HepG2 (cell line): ENCODE results near the gene MOV10L1. TPM values are rescaled to one million over a fixed set of nuclear protein-coding genes. Genes with fewer than 3 reads are reported as not detected.

Source experiments
- ATAC-seq: fragments of 200-7000 bp; cut with Tn5 transposase; 3 replicates; pipeline ENCODE4 v1.9.1; 2020; ENCODE audit warnings: mild to moderate bottlenecking, moderate library complexity
- BruUV-seq: library from RNA; stranded (reverse); fragments of 400-500 nt; replicated peaks from 2 replicates; lab custom pipeline; 2021; lab: Mats Ljungman, UMichigan
- CTCF ChIA-PET: fragments of 300-600 bp; formaldehyde crosslinking; extraction: SDS; loops from one replicate; lab custom pipeline; 2021; ENCODE audit warnings: low total read pairs, inconsistent platforms, low intra/inter-chr PET ratio; lab: Yijun Ruan, JAX
- POLR2A ChIA-PET: fragments of 350-600 bp; sonication (Branson Sonifier 250); formaldehyde crosslinking; loops from one replicate; lab custom pipeline; 2020; ENCODE audit warnings: antibody characterized with exemption, inconsistent platforms; lab: Yijun Ruan, JAX
- DNase-seq: peaks from one replicate; pipeline ENCODE4 v3.0.0-alpha.2; 2015; ENCODE audit warnings: low spot score
- FAIRE-seq: peaks from 3 replicates; lab custom pipeline; 2011; peaks lifted over from hg19 to GRCh38; lab: Jason Lieb, UNC
- H2AFZ ChIP-seq: one replicate; pipeline ENCODE4 v1.6.1; 2011; ENCODE audit warnings: low read length, inconsistent platforms
- H3K27ac ChIP-seq: fragments of 300-600 bp; 3 replicates; pipeline ENCODE4 v1.8.0; 2011; ENCODE audit warnings: mixed run types, mild to moderate bottlenecking, mixed read lengths, low read length, inconsistent platforms; ENCODE audit not compliant: insufficient read depth; ENCODE audit errors: extremely low read length
- H3K27me3 ChIP-seq, 2 experiments: fragments of 200-600 bp in 1 of 2; 2 replicates in 1 of 2; 3 replicates in 1 of 2; pipeline versions ENCODE4 v1.6.0 to v1.8.0; 2011; ENCODE audit warnings: low read length in 2 of 2, mild to moderate bottlenecking in 2 of 2, moderate library complexity in 2 of 2, inconsistent platforms in 1 of 2; ENCODE audit not compliant: insufficient read depth in 2 of 2, control insufficient read depth in 1 of 2
- H3K36me3 ChIP-seq, 2 experiments: fragments of 200-600 bp in 1 of 2; replicated peaks in 1 of 2; 2 replicates in 1 of 2; 3 replicates in 1 of 2; pipeline versions ENCODE4 v1.5.1 to v1.8.0; 2011; ENCODE audit warnings: low read length in 2 of 2, inconsistent platforms in 1 of 2; ENCODE audit not compliant: insufficient read depth in 2 of 2, control insufficient read depth in 1 of 2
- H3K4me1 ChIP-seq: 2 replicates; pipeline ENCODE4 v1.5.1; 2012; ENCODE audit warnings: low read length, inconsistent platforms; ENCODE audit not compliant: insufficient read depth
- H3K4me2 ChIP-seq: 2 replicates; pipeline ENCODE4 v1.6.0; 2011; ENCODE audit warnings: low read depth, low read length, inconsistent platforms
- H3K4me3 ChIP-seq, 3 experiments: fragments of 200-600 bp in 1 of 3; sonication (generic), shearing (Covaris generic) in 1 of 3; replicated peaks in 1 of 3; 2 replicates each; pipeline ENCODE4 v1.5.1; 2011 to 2016; ENCODE audit warnings: low read length in 3 of 3, inconsistent platforms in 2 of 3, low read depth in 2 of 3, mild to moderate bottlenecking in 2 of 3, control low read depth in 1 of 3, mixed read lengths in 1 of 3; ENCODE audit not compliant: insufficient read depth in 1 of 3
- H3K79me2 ChIP-seq: one replicate; pipeline ENCODE4 v1.6.1; 2011; ENCODE audit warnings: low read length, inconsistent platforms; ENCODE audit not compliant: insufficient read depth
- H3K9ac ChIP-seq: 2 replicates; pipeline ENCODE4 v1.6.0; 2011; ENCODE audit warnings: mild to moderate bottlenecking, low read depth, low read length, inconsistent platforms; ENCODE audit not compliant: insufficient read depth
- H3K9me3 ChIP-seq: 2 replicates; pipeline ENCODE4 v1.5.1; 2012; ENCODE audit warnings: mild to moderate bottlenecking, low read length
- H4K20me1 ChIP-seq: 2 replicates; pipeline ENCODE4 v1.6.0; 2011; ENCODE audit warnings: inconsistent platforms, mild to moderate bottlenecking, low read length, moderate library complexity; ENCODE audit not compliant: insufficient read depth
- BRCA1 ChIP-seq: sonication (generic); formaldehyde crosslinking; IDR thresholded peaks from 2 replicates; pipeline ENCODE4 v1.4.0; 2020; ENCODE audit warnings: missing genetic modification reagents
- CHD2 ChIP-seq: IDR thresholded peaks from 2 replicates; pipeline ENCODE4 v1.6.1; 2011; ENCODE audit warnings: low read depth, low read length, improper control_type of control experiment
- HNF1B ChIP-seq: sonication (generic); formaldehyde crosslinking; IDR thresholded peaks from 2 replicates; pipeline ENCODE4 v1.5.1; 2020; ENCODE audit warnings: mild to moderate bottlenecking, moderate library complexity, missing genetic modification reagents
- ISX ChIP-seq: sonication (generic); formaldehyde crosslinking; conservative IDR thresholded peaks from 2 replicates; pipeline ENCODE4 v1.5.0; 2020; ENCODE audit warnings: missing genetic modification reagents
- MEIS1 ChIP-seq: sonication (generic); formaldehyde crosslinking; IDR thresholded peaks from 2 replicates; pipeline ENCODE4 v1.9.0; 2021; ENCODE audit warnings: mild to moderate bottlenecking, missing genetic modification reagents, moderate library complexity, borderline replicate concordance
- MLX ChIP-seq: IDR thresholded peaks from 2 replicates; pipeline ENCODE4 v1.6.1; 2016
- MNT ChIP-seq: fragments of 450-650 bp; IDR thresholded peaks from 2 replicates; pipeline ENCODE4 v1.6.1; 2016
- RFX3 ChIP-seq: IDR thresholded peaks from 2 replicates; pipeline ENCODE4 v1.6.1; 2016; ENCODE audit warnings: missing biosample characterization, missing genetic modification reagents
- TARDBP ChIP-seq: sonication (generic); formaldehyde crosslinking; IDR thresholded peaks from 2 replicates; pipeline ENCODE4 v1.8.0; 2022; ENCODE audit warnings: mild to moderate bottlenecking, missing genetic modification reagents
- ZNF253 ChIP-seq: sonication (generic); formaldehyde crosslinking; IDR thresholded peaks from 2 replicates; pipeline ENCODE4 v1.8.0; 2022; ENCODE audit warnings: mild to moderate bottlenecking, missing genetic modification reagents, borderline replicate concordance
- ZNF430 ChIP-seq: sonication (generic); formaldehyde crosslinking; IDR thresholded peaks from 2 replicates; pipeline ENCODE4 v1.9.0; 2021; ENCODE audit warnings: mild to moderate bottlenecking, missing genetic modification reagents
- ZNF639 ChIP-seq: conservative IDR thresholded peaks from 2 replicates; pipeline ENCODE4 v1.6.1; 2018; ENCODE audit warnings: missing genetic modification reagents
- ZNF691 ChIP-seq: sonication (generic); formaldehyde crosslinking; IDR thresholded peaks from 2 replicates; pipeline ENCODE4 v1.4.0; 2020; ENCODE audit warnings: missing genetic modification reagents, low read depth, mild to moderate bottlenecking, borderline replicate concordance
- WGBS: methylation state at CpG from one replicate; pipeline ENCODE4 v1.1.6; 2017; ENCODE audit warnings: low lambda C conversion rate; 5-methylcytosine and 5-hydroxymethylcytosine counted together
- in situ Hi-C: cut with HindIII; loops from 2 replicates; pipeline ENCODE4 v1.10.0; 2017; ENCODE audit warnings: low pct_unique_long_range_greater_than_20kb; ENCODE audit not compliant: extremely low pct_ligation_motif_present
- intact Hi-C: fragments of 100-400 bp; cut with micrococcal nuclease; formaldehyde crosslinking; loops from one replicate; pipeline ENCODE4 v1.10.0; 2022; ENCODE audit not compliant: unreplicated experiment
- polyA plus RNA-seq, 8 experiments: library from polyadenylated mRNA; depleted of rRNA in 3 of 8; stranded (reverse) in 7 of 8; unstranded in 1 of 8; fragments of >200 nt; fragmentation: Illumina TruSeq in 4 of 8; extraction: Trizol in 4 of 8; gene quantifications; 2 replicates each; pipeline versions ENCODE4 v1.2.1 to v1.2.3, GENCODE V29; 2011 to 2016; ENCODE audit warnings: low read depth in 4 of 8, missing spikeins in 1 of 8, mixed read lengths in 1 of 8; ENCODE audit not compliant: insufficient read depth in 1 of 8
- total RNA-seq, 5 experiments: library from RNA; depleted of rRNA; stranded (reverse); fragments of >200 nt; fragmentation: Illumina TruSeq; extraction: Trizol; gene quantifications; 2 replicates each; pipeline ENCODE4 v1.2.3, GENCODE V29; 2016; ENCODE audit warnings: low read depth in 1 of 5

Gene MOV10L1
- total and polyA plus RNA-seq, 2 of the 13 experiments (the other 11 are each of a cell fraction or from before 2014, with no cell fraction given) = 0.11 to 0.12 TPM

- Histone ChIP-seq H3K27me3 (peaks cover 2 to 26% of the 10 kb centered on the region in 2 experiments; a peak in 3 of 5 replicates), H3K27ac (no peak overlapping the region), H3K4me1 (peaks cover 7% of the 10 kb centered on the region; the same call in 1 of the 2 replicates), H3K4me3 (no peak overlapping the region), H3K36me3 (no peaks in the 10 kb centered on the region), H3K9ac (no peak overlapping the region), H4K20me1 (no peaks in the 10 kb centered on the region), H3K4me2 (no peak overlapping the region), H2AFZ (no peak overlapping the region), H3K79me2 (no peaks in the 10 kb centered on the region), H3K9me3 (no peaks in the 10 kb centered on the region)
- intact Hi-C loops (no loop called here), in situ Hi-C loops (no loop called here)
- 41% methylated on average over 18 of the region's 18 CpGs for WGBS
- no TSS peak for BruUV-seq
- TF ChIP-seq MNT = peak; percentile 43; the same call in 1 of the 2 replicates
- no peak for TF ChIP-seq ZNF430
- ATAC-seq (no peak), FAIRE-seq (no peak), DNase-seq (no peak)
- ChIA-PET CTCF (no interaction called here), POLR2A (no interaction called here)
These were observed 37.9 kb upstream of the MOV10L1 start for GRCh38 chr22:50051930-50052329.

GRCh38 chr22:50053861-50054260 is 35.9 kb upstream of the MOV10L1 start:
- H3K4me1 ChIP-seq = peaks cover 7% of the 10 kb centered on the region; the same call in 1 of the 2 replicates
- no TSS peak for BruUV-seq
- CTCF ChIA-PET = no interaction called here
- no peaks in the 10 kb centered on the region for H3K36me3 ChIP-seq
- in situ Hi-C loops = no loop called here
- intact Hi-C loops = no loop called here
- no peak overlapping the region for H3K4me3 ChIP-seq
- no peak for DNase-seq
- POLR2A ChIA-PET = no interaction called here
- no peak overlapping the region for H3K9ac ChIP-seq
- no peak for FAIRE-seq
- H3K27ac ChIP-seq = no peak overlapping the region
- H3K79me2 ChIP-seq = no peaks in the 10 kb centered on the region
- no peaks in the 10 kb centered on the region for H4K20me1 ChIP-seq
- H3K9me3 ChIP-seq = no peaks in the 10 kb centered on the region
- peaks cover 2 to 10% of the 10 kb centered on the region in 2 experiments; a peak in 4 of 5 replicates for H3K27me3 ChIP-seq
- 70% methylated on average over 15 of the region's 18 CpGs for WGBS
- ATAC-seq = no peak
- H3K4me2 ChIP-seq = no peak overlapping the region
- H2AFZ ChIP-seq = no peak overlapping the region
- no peak for TF ChIP-seq ZNF253 (CRISPR knock-in tag)
- TF ChIP-seq MEIS1 (CRISPR knock-in tag) = no peak
- TF ChIP-seq ISX (CRISPR knock-in tag) = no peak
- no peak for TF ChIP-seq CHD2
- TF ChIP-seq ZNF639 (CRISPR knock-in tag) = no peak
- TF ChIP-seq HNF1B (CRISPR knock-in tag) = no peak
- TF ChIP-seq RFX3 (CRISPR knock-in tag) = no peak
- no peak for TF ChIP-seq MLX
- no peak for TF ChIP-seq BRCA1
- no peak for TF ChIP-seq ZNF691
- TF ChIP-seq TARDBP = no peak
